Activated CD8-positive, alpha-beta memory T cell treated with anti-CD3 and anti-CD28 coated beads for 1 hour (primary cell): ENCODE data around the gene ZFAND3.

Experiments used
- DNase-seq, 2 donors: peaks; one replicate each; pipeline ENCODE4 v3.0.0-alpha.2; 2020; ENCODE audit warnings: low read depth in 1 of 2; ENCODE audit errors: extremely low read depth in 1 of 2

ZFAND3 gene

DNA sequence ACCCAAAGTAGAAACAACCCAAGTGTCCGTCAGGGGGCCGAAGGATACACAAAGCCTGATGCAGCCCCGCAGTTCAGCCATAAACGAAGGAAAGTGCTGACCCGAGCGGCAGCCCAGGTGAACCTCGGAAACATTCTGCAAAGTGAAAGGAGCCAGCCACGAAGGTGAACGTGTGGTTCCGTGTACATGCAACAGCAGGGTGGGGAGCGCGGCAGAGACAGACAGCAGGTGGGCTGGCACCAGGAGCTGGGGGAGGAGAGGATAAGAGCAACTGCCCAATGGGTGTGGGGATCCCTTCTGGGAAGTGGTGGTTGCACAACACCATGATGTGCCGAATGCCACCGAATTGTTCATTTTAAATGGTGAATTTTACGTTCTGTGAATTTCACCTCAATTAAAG is 341.8 kb downstream of the ZFAND3 start:
- no peak for DNase-seq

DNA sequence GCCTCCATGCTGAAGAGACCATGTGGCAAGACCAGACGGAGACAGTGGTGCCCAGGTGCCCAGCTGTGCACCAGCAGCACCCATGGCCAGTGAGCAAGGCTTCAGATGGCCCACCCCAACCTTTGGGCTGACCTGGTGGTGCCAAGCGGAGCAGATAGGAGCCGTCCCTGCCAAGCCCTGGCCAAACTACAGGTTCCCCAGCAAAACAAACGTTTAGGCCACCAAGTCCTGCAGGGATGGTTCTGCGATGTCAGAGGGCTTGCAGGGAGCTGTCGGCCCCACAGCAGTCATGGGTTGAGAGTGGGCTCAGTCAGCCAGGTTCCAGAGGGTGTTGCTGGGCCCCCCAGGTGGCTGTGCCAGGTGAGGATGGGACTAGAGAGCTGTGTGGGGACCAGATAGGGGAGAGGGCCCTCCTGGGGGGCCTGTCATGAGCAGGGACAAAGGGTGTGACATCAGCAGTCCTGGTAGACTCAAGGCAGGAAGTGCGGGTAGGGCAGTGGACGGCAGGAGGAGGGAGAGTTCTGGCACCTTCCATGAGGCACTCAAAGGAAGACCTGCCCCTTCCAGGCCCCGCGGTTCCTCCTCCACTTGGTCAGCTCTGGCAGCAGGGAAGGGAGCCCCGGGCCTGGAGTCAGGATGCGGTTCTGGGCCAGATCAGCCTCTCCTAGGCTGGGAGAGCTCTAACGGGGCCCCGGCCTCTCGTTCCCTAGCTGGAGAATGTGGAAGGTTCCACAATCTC is 342.4 kb downstream of the ZFAND3 start:
- DNase-seq: no peak

DNA sequence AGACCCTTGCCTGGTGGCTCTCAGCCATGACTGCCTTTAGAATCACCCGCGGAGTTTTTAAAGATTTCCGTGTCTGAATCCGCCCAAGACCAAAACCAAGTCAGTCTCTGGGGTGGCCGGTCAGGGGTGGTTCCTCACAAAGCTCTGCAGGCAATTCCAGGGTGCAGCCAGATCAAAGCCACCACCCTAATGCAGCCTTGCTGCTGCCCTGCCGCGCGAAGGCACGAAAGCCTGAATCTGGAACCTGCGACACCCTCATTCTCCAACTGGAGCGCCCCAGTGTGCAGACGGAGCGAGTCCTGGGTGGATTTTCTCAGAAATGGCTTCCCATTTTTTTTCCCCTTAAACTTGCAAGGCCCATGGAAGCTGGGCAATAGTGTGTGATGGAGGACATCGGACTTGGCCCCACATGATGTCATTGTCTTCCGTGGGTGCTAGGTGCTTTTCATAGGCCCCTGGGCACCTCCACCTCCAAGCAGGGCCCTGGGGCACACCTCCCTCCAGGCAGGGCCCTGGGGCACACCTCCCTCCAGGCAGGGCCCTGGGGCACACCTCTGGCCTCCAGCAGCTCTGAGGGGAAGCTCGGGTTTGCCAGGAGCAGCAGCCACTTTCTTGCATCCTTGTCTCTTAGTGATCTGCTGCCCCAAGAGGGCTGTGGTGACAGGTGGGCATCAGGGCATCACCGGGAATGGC is 343.1 kb downstream of the ZFAND3 start:
- DNase-seq: no peak

DNA sequence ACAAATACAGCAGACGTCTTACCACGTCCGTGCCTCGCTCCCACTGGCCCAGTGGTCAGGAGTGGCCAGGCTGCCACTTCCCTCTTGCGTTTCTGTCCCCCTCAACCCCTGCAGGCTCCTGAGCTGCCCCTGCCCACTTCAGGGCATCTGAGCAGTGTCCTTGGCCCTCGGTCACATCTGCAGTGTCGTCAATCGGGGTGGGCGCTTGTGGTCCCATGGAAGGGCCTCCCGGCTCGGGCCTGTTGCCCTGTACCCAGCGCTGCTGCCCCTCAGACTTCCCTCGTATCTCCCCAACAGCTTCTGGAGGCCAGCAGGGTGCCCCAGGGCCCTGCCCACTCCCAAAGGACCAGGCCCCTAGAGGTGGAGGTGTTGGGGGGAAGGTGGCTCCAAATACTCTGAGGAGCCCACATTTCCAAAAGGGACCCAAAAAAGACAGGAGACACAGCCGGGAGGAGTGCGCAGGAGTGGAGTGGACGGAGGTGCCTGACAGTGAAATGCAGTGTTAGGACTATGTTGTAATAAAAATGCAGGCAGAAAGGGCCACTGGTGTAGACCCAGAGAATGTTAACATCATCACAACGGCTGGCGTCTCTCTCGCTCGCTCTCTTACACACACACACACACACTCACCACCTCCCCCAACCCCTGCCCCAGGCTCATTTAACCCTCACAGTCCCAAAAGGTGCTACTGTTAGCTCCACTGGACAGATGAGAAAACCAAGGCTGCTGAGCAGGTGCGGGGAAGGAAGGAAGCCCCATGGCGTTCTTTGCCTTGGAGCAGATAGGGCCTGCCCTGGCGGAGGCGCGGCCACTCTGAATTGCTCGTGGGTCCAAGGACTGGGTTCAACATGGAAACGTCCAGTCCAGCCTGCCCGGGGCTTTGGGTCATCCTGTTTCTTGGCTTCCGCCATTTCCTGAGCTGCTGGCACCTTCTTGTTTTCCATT is 343.9 kb downstream of the ZFAND3 start:
- no peak for DNase-seq

DNA sequence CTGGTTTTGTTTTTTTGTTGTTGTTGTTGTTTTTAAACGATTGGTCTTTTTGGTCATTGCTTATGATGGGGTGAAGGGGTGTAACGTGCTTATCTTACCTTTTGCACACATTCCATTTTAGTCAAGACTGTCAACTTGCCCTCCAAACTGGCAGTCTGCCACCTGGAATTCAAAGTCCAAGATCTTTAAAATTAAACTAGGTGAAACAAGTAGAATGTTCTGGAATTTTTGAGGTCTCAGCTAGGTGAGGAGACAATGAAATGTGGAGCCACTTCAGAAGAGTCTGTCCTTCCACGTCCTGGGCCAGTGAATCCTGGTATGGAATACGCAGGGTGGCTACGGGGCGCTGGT is 344.6 kb downstream of the ZFAND3 start:
- DNase-seq: no peak

DNA sequence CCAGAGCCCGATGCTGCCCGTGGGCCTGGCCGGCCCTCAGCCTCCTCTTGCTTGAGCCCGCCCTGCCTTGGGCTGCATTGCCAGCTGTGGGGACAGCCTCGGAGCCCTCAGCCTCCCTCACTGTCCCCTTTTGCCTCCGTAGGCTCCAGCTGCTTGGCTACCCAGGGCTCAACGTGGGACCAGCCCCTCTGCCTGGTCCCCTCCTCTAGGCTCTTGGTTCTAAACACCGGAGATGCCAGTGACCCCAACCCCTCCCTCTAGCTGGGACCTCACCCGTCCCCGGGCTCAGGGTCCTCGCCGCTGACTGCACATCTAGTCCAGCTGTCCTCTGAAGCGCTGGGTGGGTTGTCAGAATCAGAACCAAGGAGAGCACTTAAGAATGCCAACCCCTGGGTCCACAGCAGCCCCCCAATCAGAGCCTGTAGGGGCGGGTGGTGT is 345.2 kb downstream of the ZFAND3 start:
- no peak for DNase-seq

DNA sequence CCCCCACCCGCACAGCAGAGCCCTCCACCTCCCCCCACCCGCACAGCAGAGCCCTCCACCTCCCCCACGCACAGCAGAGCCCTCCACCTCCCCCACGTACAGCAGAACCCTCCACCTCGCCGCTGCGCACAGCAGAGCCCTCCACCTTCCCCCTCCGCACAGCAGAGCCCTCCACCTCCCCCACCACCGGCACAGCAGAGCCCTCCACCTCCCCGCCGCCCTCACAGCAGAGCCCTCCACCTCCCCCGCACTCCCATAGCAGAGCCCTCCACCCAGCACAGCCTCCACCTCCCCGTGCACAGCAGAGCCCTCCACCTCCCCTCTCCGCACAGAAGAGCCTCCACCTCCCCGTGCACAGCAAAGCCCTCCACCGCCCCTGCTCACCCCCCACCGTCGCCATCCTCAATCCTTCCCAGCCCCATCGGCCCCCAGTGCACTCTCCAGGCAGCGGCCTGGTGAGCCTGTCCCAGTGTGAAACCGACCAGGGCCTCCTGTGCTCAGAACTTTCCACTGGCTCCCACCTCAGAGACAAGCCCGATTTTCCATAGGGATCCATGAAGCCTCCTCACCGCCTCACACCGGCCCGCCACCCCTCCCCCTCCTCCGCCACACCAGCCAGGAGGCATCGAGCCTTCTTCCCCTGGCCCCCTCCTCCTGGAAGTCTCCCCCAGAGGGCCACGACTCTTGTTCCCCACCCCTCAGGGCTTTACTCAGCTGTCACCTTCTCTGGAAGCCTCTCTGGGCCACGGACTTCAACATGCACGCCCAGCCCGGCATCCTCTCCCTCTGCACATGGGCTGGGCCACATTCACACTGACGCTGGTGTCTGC is 347.1 kb downstream of the ZFAND3 start:
- DNase-seq: no peak

DNA sequence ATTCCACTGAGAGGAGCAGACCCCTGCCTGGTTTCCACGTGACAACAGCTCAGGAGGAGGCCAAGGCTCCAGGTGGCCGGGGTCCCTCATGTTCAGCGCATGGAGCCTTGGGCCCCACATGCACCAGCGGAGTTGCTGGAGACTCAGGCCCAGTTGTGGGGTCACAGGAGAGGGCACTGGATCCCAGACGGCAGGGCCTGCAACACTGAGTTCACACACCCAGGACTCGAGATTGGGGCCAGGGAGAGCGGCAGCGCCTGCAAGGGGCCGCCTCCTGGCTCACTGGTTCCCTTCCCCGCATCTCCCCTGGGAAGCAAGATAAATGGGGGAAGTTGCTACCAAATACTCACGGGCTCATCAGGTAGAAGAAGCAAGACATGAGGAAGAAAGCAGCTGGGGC is 348.1 kb downstream of the ZFAND3 start:
- no peak for DNase-seq

DNA sequence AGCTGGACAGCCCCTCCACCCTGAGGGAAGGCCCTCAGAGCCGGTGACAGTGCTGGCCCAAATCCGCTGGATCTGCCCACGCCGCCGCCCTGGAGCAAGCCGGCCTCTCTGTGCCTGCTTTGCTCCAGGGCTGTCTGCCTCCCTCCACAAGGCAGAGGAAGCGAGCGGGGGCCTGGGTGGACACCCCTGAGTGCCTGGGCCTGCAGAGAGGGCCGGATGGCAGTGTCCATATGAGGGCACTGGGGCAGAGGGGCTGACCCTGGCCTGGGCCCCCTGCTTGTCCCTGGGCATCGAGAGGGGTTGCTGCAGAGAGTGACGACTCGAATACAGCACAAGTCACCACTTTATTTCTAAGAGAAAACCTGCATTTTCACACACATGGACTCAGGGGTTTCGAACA is 348.6 kb downstream of the ZFAND3 start:
- no peak for DNase-seq

DNA sequence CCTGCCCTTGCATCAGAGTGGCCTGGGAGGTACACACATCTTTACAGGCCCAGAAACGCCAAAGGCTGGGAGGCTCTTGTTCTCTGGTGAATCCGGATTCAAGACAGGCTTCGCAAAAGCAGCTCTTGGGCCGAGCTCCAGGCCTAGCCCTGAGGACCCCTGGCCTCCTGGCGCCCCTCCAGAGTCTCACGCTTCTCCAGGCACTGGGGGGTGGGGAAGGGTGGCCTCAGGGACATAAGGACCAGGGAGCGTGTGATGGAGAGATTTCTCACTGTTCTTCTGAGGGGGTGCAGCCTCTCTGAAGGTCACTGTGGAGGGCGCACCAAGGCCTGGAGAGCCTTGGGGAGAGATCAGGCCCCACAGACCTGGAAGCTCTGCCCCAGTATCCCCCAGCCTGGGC is 349.2 kb downstream of the ZFAND3 start:
- DNase-seq: no peak

DNA sequence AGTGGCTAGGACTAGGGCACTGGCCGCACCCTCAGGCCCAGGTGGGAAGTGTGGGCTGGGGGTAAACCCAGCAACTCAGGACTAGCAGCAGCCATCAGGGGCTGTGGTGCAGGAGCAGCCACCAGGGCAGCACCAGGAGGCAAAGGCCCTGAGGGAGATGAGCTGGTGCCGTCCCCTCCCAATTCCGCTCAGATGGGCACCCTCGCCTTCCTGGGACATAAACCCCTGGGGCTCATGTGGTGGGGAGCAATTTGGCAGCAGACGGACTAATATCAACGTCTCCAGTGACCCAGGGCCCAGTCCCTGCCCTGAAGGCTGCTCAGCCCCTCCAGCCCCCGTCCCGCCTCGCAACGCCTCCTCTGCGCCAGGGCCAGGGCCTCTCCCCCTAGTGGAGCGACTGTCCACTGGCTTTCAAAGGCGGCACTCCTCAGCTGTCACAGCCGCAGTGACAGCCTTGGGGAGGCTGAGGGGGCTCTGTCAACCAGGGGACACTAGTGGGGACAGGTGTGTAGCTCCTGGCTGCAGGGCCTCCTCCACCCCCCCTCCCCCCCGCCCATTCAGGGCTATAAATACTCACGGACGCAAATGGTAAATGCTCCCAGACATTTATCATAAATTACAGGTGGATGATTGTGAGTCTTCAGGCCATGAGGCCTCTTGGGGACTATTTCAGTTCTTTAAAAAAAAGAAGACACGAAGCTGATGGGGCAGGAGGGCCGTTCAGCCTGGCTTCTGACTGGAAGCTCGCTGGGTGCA is 349.9 kb downstream of the ZFAND3 start:
- DNase-seq: no peak

DNA sequence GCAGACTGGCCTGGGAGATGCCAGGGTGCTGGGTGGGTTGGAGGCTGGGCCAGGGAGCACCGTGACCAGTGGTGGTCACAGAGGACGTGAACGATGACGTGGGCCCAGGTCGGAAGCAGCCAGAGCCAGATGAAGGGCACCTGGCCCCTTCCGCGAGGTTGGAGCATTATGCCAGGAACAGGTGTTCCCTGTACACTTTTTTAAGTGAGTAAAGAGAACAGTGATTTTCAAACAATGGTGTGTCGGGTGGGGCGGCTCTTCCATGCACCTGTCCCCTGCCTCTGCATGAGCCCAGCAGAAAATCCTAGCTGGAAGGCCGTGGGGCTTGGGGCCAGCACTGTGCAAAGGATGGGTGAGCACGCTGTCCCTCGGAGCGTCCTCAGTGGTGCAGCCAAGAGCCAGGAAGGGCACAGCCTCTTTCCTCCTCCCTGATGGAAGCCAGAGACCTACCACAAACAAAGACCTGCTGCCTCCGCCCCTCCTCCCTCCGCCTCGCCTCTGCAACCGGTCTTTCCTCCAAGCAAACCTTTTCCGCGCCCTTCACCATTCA is 350.5 kb downstream of the ZFAND3 start:
- no peak for DNase-seq

DNA sequence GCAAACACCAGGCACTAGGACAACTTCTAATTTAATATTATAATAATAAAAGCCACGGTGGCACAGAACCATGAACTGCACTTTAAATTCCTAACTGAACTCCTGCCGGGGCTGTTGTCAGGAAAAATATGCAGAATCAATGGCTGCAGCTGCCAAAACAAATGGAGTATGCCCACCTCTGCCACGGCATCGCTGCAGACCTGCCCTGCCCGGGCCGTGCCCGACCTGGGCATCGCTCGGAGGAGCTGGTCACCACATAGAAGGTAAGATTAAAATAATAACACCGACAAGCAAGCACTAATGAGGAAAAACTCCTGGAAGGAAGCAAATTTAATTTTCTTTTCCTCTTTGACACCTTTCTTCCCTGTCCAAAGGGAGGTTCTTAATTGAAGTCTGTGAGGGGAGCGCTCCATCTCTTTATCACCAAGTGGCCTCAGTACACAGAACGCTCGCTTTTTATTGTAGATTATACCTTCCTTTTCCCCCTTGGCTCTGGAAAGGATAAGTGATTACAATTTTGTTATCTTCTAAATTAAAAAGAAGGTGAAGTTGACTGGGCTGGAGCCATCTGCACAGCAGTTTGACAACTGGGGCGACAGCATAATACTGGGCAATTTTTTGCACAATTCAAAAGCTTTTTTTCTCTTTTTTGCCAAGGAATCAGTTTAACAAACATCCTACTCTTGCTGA is 351.3 kb downstream of the ZFAND3 start:
- no peak for DNase-seq

DNA sequence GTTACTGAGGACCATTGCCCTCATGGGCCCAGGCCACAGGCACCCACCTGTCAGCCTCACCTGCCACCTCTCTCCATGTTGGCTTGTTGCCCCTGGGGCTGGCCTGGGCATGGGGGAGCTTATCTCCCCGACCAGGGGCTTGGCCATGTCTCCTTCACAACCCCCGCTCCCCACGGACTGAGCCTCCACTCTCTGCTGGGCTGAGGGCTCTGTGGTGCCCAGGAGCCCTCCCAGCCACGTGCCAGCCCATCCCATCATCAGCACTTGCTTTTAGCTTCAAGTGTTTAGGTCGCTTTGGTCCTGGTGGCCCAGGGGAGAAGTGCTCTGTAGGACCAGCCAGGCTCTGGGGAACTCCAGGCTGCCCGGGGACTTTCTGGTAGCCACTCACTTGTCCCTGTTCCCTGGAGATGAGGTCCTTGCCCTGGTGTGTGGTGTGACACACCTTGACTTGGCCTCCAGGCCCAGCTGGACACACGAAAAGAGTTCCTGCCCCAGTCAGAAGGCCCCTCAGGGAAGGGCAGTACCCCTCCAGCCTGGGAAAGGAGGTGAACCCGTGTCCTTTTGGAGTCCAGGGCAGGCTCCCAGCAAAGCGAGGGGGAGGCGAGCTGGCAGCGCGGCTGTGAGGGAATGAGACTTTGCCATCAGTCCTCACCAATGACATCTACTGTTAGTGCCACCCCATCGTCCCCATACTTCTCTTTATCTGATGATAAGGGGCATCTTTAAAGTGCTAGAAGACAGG is 352.6 kb downstream of the ZFAND3 start:
- no peak for DNase-seq

DNA sequence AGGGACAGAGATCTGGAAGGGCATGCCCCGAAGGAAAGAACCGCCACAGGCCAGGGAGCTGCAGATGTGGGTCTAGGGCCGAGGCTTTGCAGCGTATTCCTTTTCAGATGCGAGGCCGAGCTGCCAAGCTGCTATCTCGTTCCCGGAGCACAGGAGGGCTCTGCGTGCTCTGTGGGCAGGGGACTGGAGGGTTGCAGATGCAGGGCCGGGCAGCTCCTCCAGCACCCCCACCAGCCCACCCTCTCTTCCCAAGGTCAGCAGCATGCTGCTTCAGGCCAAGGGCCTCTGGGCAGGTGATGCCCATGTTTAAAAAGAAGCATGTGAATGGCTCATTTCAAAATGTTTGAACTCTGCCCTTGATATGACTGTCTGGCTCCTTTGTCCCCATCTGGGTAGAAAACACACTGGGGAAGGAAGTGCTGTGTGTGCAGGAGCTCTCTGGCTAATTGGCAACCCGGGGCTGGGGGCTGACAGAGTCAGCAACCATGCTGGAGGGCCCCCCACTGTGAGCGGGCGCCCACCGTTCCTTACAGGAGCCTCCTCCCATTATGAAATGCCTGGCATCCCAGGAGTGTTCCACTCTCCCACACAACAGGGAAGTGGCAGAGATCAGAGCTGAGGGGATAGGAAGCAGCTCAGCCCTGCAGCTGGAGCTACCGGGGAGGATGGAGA is 353.3 kb downstream of the ZFAND3 start:
- no peak for DNase-seq

DNA sequence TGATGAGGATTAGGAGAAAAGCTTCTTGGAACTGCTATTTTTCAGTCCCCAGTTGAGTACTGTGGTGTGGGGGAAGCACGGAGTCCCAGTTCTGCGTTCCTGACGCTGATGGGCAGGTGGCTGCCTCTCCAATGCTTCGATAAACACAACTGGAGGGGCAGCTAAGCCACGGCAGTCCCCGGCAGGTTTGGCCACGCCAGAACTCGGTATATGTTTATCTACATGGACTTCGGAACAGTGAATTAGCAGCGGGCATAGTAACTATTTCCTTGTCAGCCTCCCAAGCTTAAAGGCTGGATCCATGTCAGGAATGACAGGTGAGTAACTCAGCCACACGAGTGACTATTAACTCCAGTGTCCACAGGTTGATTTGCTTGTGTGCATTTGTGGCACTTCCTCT is 354.4 kb downstream of the ZFAND3 start:
- no peak for DNase-seq

DNA sequence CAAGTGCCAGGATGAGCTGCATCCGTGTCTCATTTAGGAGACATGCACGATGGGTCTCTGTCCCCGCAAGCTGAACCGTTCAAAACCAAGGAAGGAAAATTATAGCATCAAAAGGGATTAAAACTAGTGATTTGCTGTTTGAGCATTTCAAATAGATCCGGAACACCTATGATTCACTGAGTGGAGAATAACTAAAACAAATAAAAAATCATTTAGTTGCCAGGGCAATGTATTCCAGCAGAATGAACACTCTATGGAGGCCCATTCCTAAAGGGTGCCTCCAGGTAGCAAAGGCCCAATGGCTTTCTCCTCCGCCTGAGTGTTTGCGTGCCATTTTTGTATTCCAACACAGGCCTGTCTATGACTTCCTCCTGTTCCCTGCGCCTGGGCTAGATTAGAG is 354.8 kb downstream of the ZFAND3 start:
- DNase-seq: no peak
